ENCODE results near the gene ST3GAL3.

Gene ST3GAL3

DNA sequence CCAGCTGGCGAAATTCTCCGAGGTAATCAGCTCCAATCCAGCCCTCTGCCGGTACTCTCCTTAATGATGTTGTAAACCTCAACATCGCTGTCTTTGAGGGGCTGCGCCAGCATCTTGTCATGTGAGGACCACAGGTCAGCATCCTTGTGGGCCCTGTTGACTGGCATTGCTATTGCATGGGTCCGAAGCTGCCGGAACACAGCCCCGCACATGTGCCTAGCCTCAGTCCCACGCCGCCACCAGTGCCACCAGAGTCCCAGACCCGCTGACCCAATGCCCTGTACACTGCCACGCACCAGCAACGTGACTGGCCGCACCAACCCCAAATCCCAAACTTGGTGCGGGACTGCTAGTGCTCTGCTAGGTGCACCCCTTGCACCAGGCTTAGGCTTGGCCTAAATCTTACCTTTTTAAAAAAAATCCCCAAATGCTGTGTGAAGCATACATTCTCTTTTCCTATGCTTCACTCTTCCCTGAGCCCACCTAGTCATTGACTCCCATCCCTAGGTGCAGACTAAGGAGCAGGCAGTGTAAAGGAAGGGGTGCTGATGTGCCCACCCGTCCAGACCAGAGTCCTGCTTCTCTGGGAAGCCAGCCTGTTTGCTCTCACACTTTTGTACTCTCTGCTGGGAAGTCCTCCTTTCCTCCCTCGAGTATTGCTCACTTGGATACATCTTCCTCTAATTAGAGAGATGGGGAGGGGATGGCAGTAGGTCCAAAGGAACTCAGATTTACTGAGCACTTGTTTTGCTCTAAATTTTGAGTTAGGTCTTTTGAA, 144.4 kb downstream of the ST3GAL3 start:
- DNase-seq (ENCODE audit: low spot score): no peak

GRCh38 chr1:43853161-43853921, 146.0 kb downstream of the ST3GAL3 start:
- no peak for DNase-seq (ENCODE audit: low spot score)

DNA sequence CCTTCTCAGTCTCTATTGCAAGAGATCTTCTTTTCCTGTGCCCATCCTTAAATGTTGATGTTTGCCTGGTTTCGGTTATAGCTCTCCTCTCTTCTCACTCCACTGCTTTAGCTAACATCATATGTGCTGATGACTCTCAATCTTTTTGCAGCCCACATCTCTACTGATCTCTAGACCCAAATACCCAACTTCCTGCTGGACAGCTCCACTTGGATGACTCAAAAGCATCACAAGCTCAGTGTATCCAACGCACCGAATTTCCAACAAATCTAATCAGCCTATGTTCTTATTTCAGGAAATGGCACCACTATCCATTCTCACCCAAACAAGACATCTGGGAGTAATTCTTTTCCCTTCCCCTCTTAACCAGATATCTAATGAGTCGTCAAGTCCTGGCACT, 147.1 kb downstream of the ST3GAL3 start:
- DNase-seq (ENCODE audit: low spot score): no peak

GRCh38 chr1:43856188-43856587, 148.9 kb downstream of the ST3GAL3 start:
- no peak for DNase-seq (ENCODE audit: low spot score)

- DNase-seq (ENCODE audit: low spot score): no peak
Observed at GRCh38 chr1:43857163-43857562, 149.8 kb downstream of the ST3GAL3 start.

- no peak for DNase-seq (ENCODE audit: low spot score)
Observed at GRCh38 chr1:43858324-43858723, 151.0 kb downstream of the ST3GAL3 start.

DNA sequence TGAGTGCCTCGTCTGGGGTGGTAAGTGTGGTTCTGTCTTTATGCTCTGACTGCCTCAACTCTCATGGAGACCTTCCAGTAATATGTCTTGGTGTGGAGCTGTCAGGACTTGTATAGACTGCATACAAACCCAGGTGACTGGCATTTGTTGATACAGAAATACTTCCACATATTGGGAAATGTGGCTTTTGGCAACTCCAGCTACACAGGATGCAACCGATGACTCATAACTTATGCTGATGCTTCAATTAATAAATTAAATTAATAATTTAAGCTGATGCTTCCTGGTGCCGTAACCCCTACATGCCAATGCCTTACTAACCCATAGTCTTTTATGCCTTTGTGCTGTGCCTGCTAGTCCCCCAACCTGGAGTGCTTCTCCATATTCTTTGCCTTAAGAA, 154.0 kb downstream of the ST3GAL3 start:
- DNase-seq (ENCODE audit: low spot score): no peak

DNA sequence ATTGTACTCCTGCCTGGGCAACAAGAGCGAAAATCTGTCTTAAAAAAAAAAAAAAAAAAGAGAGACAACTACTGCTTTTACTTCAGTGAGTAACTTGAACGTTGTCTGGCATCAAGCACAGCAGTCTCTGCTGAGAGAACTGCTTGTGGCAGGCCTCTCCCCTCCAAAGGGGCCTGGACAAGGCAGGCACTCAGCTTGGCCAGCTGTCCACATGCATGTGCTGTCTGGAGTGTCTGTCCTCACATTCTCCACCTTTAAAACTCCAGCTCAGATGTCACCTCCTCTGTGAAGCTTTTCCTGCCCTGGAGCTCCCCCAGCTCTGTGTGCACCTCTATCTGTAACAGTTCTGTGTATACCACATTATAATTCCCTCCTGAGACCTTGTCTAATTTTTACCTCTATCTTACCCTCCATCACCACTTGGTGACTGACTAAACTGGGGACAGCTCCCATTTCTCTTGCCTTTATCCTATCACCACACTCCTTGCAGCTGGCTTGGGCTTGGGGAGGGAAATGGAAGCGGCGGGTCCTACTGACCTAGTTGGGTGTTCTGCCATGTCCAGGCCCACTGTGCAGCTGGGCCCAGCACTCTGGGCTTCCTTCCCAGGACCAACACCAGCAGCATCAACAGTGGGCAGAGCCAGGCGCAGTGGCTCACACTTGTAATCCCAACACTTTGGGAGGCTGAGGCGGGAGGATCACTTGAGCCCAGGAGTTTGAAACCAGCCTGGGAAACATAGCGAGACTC, 154.8 kb downstream of the ST3GAL3 start:
- DNase-seq (ENCODE audit: low spot score): no peak

DNA sequence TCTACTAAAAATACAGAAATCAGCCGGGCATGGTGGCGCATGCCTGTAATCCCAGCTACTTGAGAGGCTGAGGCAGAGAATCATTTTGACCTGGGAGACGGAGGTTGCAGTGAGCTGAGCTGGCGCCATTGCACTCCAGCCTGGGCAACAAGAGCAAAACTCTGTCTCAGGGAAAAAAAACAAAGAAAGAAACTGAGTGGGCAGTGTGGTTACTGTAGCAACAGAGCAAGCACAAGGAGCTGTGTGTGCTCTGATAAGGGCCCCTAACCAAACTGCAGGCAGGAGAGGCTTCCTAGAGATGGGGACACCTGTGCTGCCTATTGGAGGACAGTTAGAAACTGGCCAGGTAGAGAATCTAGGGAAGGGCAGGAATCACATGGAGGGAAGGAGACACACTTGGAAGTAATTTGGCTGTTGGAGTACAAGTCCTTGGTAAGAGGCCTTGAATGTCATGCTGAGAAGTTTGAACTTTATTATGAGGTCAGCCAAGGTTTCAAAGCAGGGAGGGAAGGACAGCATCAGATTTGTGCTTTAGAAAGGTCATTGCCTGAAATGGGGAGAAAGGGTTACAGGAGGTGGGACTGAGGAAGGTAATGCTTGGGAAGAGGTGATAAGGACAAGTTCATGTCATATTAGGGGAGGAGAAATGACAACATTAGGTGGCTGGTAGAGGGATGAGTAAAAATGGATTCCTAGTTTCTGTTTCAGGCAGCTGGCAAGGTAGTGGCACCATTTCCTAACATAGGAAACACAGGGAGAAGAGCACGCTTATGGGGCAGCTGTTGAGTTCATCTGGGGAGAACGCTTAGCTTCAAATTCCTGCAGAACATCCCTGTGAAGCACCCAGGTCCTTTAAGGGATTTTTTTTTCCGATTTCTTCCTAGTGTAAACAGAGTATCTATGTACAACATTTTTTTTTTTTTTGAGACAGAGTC, 157.0 kb downstream of the ST3GAL3 start:
- peak; percentile 20 for DNase-seq (ENCODE audit: low spot score)

GRCh38 chr1:43866201-43866600, 158.9 kb downstream of the ST3GAL3 start:
- DNase-seq (ENCODE audit: low spot score): no peak

DNA sequence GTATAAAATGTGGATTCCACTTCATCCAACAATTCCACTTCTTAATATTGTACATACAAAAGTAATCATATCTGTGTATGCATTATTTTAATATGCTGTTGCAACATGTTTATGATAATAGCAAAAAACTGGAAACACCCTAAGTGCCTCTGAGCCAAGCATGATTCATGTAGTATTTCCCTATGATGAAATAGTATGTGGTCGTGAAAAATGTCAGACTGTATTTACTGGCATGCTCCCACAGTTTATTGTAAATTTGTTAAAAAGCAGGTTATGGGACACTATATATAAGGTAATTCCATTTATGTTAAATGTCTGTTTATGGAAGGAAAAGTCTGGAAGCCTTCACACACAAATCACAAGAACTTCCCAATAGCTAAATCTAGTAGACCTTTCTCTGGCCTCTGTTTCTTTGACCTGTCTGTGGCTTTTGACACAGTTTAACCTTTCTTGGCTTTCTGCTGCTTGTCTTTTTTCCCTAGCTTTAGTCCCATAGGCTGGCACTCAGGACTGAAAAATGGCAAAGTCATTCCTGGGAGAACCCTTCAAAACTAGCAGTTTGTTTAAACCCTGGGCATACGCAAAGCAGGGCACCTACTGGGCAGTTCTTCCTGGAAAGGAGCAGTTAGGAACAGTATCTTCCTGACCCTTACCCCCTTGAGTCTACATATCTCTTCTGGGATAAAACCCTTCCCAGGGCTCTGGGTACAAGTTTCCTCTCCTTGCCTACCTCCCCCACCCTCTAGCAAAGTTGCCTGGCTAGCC, 160.8 kb downstream of the ST3GAL3 start:
- DNase-seq (ENCODE audit: low spot score): no peak

DNA sequence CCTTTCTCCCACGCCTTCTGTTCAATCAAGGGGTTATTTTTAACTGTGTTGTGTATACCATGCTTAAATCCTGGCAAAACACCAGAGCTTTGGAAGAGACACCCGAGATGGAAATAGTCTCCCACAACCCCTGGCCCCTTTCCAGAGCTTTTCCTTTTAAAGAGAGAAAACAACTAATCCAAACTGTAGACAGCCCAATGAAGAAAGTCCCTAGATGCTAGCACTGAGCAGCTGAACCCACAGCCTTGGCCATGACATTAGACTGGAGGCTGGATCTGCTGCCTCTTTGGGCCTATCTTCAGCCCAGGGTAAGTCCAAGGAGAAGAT, 161.4 kb downstream of the ST3GAL3 start:
- no peak for DNase-seq (ENCODE audit: low spot score)

GRCh38 chr1:43870306-43870705, 163.0 kb downstream of the ST3GAL3 start:
- DNase-seq (ENCODE audit: low spot score): no peak

GRCh38 chr1:43871181-43871910, 164.0 kb downstream of the ST3GAL3 start:
- DNase-seq (ENCODE audit: low spot score): no peak

DNA sequence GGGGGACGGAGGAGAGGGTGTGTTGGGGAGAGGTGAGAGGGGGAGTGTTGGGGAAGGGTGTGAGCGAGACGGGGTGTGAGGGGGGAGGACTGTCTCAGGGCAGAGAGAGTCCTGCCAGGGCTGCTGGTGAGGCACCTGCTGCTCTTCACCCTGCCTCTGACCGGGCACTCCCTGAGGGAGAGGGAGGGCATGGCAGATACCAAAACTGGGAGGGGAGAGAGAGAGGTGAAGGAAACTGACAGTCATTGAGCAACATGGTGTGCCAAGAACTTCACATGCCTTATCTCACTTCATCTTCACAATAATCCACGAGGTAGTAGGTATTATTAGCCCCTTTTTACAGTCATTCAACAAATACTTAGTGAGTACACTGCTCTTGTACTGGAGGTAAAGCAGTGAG, 164.9 kb downstream of the ST3GAL3 start:
- DNase-seq (ENCODE audit: low spot score): no peak

DNA sequence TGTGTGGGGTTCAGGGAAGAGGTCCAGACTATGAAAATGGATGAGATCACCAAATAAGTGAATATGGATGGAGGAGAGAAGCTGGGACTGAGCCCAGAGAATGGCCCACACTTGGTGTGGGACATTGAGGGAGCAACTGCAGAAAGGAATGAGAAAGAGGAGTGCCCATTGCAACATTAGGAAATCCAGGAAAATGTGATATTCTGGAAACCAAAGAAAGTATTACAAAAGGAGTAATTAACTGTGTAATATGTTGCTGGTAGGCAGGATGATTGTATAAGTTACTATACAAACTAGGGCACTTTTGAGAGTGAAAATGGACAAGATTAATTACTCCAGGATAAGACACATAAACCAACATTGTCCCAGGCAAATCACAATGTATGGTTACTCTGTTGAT, 166.5 kb downstream of the ST3GAL3 start:
- no peak for DNase-seq (ENCODE audit: low spot score)

- no peak for DNase-seq (ENCODE audit: low spot score)
Observed at GRCh38 chr1:43874716-43875115, 167.4 kb downstream of the ST3GAL3 start.

DNA sequence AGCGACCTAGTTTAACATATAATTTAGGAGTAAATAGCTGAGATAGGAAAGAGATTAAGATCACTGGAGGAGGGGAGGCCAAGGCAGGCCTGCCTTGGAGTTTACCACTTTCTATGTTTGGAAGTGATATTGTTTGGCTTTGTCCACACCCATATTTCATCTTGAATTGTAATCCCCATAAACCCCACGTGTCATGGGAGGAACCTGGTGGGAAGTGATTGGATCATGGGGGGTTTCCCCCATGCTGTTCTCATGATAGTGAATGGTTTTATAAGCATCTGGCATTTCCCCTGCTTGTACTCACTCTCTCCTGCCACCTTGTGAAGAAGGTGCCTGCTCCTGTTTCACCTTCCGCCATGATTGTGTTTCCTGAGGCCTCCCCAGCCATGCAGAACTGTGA, 168.0 kb downstream of the ST3GAL3 start:
- no peak for DNase-seq (ENCODE audit: low spot score)

DNA sequence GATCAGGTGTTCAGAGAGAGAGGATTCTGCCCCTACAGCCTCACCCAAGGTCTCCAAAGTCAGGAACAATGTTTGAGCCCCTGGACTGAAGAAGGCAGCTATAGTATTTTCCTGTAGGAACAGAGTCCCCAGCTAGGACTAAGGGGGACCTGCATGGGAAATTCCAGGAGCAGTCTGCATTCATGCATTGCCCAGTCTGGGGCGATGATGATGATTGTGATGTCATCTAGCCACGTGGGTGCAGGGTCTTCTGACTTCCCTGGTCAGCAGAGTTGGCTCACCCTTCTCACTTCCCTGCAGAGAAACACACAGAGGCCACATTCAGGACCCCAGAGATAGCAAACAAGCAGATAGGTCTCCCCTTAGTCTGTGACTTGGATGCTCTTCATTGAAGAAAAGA, 169.8 kb downstream of the ST3GAL3 start:
- no peak for DNase-seq (ENCODE audit: low spot score)

DNA sequence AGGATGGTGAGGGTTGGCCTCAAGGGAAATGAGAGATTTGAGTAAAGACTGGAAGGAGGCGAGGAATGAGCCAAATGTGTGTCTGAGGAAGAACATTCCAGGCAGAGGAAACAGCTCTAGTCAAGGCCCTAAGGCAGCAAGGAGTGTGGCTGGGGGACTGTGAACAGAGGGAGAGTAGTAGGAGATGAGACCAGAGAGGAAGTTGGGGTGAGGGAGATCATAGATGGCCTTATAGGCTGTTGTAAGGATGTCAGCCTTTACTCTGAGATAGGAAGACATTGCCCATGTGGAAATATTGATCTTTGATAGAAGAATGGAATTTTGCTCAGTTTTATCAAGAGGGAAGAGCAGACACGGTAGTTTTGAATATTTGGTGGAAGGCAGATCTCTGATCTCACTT, 171.1 kb downstream of the ST3GAL3 start:
- DNase-seq (ENCODE audit: low spot score): no peak

Measured in activated CD4-positive, alpha-beta T cell treated with anti-CD3 and anti-CD28 coated beads, Interleukin-2, Interleukin-4, amounts not matched to agents 100 ng/mL and 50 ng/mL, durations not matched to agents 16 hours and 8 hours (primary cell).